Measurements from ENCODE around the gene PLXNA4.

GRCh38 chr7:132187391-132187790 is 388.9 kb downstream of the PLXNA4 start:
- no peak for TF ChIP-seq EZH2 (IDR thresholded peaks at IDR 0.05; ENCODE audit: borderline replicate concordance, low read length)
- TF ChIP-seq, protein P1, sequence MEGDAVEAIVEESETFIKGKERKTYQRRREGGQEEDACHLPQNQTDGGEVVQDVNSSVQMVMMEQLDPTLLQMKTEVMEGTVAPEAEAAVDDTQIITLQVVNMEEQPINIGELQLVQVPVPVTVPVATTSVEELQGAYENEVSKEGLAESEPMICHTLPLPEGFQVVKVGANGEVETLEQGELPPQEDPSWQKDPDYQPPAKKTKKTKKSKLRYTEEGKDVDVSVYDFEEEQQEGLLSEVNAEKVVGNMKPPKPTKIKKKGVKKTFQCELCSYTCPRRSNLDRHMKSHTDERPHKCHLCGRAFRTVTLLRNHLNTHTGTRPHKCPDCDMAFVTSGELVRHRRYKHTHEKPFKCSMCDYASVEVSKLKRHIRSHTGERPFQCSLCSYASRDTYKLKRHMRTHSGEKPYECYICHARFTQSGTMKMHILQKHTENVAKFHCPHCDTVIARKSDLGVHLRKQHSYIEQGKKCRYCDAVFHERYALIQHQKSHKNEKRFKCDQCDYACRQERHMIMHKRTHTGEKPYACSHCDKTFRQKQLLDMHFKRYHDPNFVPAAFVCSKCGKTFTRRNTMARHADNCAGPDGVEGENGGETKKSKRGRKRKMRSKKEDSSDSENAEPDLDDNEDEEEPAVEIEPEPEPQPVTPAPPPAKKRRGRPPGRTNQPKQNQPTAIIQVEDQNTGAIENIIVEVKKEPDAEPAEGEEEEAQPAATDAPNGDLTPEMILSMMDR (IDR thresholded peaks at IDR 0.05; ENCODE audit: low read length): no peak
